Measurements from ENCODE around the gene HNRNPD.
"Not testable (repeated sequence)": the region's sequence is repeated elsewhere in the genome, so short reads cannot be mapped to it uniquely, and the experiment has no call there.

HNRNPD gene

DNA sequence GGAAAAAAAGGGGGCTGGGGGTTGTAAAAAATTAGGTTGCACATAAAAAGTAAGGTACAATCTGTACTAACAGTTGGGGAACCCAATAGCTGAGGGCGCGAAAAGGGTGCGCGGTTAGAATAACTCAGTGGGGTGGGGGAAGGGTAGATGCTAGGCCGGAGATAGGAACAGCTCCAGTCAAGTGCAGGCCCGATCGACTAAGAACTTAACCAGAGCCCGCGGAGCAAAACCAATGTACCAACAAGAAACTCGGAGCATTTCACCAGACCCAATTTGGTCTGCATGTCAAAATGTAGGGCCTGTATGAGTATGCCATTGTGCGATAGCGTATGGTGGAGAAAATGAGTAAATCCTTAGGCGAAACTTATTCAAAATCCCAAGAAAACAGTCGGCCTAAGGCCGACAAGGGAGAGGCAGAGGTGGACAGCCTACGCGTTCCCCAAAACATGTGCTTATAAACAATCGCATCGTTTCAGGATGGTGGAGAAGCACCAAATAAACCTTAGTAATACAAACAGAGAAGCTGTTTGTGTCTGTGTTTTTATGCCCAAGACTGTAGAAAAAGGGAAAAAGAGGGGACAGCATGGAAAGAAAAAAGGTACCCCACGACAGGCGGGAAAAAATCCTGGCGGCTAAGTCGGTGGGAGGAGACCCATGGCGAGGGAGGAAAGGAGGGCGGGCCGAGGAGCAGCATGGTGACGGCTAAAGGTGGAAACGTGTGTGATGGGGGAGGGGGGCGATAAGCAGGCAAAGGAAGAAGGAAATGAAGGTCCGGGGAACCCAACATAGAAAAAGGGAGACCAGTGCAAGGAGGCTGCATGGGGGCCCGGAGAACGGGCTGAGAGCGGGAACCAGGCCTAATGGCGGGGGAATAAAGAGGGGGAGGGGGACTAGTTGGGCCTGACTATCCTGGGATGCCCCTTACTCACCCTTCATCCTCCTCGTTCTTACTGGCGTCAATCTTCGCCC is 990 bp downstream of the HNRNPD start:
- peak; percentile 65 for DNase-seq (ENCODE audit: low read depth)

DNA sequence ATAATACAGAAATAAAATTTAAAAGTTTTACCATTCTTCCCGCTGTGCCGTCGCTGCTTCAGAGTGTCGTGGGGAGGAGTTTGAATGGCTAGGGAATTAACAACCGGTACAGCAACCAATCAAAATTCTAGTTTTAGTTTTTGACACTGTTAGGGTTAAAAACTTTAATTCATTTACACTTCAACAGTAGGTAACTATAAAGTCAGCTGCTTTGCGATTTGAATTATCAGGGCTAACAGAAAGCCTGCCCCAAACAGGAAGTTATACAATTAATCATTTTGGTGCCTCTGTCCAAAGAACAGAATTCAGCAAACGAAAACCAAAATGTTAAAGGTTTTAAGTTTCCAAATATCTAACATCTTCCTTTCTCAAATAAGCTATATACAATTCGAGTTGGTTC is 2.3 kb downstream of the HNRNPD start:
- no peak for DNase-seq (ENCODE audit: low read depth)

DNA sequence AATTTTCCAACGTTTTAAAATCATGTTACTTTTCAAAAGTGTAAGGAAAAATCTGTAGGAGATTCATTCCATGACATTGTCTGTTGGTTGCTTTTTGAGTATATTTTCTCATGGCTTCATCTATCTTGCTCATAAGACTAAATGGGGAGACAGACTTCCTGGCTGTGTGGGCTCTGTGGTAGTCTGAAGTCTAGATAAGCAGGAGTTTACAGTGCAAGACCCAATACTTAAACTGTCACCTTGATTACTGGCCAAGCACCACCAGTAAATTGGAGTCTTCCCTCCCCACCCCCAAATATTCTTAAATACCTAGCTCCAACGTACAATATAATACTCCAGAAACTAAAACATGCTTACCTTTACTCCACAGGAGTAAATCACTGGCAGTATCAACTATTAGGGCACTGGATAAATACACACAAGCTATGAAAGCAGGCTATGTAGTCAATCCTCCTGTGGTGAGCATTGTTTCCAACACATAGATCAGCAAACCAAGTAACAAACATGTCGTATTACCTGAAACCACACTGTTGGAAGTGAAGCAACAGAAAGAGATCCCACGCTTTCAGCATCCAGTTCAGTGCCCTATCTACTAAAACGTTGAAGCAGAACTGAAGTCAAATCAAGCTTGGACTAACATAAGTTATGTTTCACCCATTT is 6.2 kb downstream of the HNRNPD start:
- no peak for DNase-seq (ENCODE audit: low read depth)

DNA sequence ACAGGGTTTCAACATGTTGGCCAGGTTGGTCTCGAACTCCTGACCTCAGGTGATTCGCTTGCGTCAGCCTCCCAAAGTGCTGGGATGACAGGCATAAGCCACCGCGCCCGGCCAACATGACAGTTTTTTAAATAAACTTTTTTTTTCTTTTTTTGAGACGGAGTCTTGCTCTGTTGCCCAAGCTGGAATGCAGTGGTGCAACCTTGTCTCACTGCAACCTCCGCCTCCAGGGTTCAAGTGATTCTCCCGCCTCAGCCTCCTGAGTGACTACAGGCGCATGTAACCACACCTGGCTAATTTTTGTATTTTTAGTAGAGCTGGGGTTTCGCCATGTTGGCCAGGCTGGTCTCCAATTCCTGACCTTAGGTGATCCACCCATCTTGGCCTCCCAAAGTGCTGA is 7.4 kb downstream of the HNRNPD start:
- DNase-seq (ENCODE audit: low read depth), result not testable (repeated sequence)

DNA sequence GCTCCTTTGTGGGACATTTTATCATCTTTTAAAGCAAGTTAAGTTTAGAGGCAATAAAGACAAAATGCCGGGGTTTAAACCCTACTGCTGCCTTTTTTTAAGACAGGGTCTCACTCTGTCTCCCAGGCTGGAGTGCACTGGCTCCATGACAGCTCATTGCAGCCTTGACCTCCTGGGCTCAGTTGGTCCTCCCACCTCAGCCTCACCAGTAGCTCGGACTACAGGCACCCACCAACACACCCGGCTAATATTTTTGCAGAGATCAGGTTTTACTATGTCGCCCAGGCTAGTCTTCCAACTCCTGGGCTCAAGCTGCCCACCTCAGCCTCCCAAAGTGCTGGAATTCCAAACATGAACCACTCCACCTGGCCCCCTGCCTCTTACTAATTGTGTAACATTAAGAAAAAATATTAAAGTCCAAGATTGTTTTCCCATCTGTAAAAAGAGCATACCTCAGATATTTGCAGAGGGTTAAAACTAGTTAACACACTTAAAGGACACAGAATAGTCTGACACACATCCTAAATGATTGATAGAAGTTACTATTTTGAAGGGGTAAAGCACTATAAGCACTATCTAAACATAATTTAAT is 9.8 kb downstream of the HNRNPD start:
- no peak for DNase-seq (ENCODE audit: low read depth)

DNA sequence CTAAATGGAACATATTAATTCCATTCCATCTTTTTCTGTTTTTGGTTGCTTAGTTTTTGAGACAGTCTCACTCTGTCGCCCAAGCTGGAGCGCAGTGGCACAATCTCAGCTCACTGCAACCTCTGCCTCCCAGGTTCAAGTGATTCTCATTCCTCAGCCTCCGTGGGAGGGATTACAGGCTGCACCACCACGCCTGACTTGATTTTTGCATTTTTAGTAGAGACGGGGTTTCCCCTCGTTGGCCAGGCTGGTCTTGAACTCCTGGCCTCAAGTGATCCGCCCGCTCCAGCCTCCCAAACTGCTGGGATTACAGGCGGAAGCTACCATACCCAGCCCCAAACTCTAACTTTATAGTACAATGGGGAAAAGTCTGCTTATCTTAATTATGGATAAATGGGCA is 11.2 kb downstream of the HNRNPD start:
- no peak for DNase-seq (ENCODE audit: low read depth)

DNA sequence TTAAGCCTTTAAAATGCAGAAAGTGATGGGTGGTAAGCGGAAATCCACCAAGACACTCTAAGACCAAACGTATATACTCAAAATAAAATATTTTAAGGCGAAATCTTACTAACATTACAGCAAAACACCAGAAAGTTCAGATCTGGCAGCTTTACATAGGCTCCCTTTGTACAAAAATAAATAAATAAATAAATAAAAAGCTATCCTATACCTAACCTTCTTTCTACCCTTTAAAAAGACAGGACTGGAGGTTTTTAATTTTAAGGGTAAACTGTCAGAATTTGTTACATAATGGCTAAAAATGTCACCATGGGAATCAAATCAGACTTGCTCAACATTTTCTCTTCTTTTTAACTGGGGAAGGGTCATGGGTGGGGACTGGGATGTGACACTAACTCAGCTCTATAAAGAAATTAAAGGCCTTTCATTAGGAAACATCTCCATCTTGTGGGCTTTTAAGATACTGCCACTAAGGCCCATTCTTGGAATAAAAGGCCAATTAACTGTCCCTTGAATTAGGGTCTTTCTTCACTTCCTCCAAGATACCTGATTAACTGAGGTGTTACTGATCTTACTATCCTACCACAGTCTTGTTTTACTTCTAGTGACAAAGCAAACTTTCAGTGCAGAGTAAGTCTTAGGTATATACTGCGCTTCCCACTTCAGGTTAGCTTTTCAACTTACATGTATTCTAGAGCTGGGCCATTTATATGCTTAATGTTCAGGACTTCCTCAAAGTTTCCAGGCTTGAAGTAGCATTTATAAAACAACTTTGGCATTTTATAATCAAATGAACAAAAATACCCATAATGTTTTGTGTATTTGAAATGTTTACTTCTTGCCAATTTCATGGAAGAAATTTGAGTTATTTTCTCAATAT is 13.3 kb downstream of the HNRNPD start:
- DNase-seq (ENCODE audit: low read depth), result no peak

DNA sequence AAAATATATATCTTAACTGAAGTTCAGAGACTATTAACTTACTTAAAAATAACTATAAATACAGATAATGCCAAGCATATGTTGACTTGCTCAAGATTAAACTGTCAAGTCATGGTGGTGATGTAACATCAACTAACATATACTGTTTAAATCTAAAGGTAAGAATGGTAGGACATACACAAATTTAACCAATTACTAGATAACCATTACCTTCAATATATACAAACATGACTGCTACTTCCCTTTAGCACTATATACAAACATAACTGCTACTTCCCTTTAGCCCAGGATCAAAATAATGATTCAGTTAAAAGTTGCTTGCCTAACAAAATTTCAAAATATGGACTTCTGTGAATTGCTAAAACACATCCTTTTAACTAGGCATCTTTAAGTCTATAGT is 14.9 kb downstream of the HNRNPD start:
- DNase-seq (ENCODE audit: low read depth), result no peak

DNA sequence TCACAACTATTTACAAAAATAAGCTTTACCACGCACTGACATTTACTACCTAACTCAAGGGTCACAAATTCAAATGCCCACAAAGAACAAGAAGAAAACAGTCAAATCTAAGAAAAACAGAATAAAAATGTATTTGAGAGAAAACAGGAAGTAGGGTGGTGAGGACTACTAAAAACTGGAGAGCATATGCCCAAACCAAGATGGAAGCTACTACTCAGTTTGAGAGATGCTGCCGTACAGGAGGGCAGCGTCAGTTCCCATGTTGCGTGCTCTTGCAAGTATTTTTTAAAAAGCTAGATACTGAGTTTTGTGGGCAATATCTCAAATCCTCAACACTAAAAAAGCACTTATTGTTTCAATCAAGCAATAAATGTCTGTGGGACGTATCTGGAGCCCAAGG is 16.2 kb downstream of the HNRNPD start:
- DNase-seq (ENCODE audit: low read depth), result no peak

DNA sequence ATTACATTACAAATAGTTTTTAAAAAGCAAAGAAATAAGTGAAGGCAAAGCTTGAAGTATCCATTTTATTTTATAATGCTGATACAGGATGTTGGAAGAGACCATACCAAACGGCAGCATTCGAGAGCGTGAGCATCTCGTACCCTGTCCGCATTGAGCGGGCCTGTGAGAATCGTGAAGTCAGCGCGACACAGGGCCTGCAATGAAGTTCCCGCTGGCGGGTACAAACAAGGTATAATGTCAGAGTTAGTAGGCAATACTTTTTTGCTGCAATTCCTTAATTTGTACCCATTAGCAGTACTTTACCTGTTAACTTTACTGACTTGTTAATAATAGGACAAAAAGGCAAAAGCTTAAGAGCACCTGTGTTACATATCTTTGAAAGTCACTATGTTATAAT is 19.0 kb downstream of the HNRNPD start:
- DNase-seq (ENCODE audit: low read depth), result no peak

DNA sequence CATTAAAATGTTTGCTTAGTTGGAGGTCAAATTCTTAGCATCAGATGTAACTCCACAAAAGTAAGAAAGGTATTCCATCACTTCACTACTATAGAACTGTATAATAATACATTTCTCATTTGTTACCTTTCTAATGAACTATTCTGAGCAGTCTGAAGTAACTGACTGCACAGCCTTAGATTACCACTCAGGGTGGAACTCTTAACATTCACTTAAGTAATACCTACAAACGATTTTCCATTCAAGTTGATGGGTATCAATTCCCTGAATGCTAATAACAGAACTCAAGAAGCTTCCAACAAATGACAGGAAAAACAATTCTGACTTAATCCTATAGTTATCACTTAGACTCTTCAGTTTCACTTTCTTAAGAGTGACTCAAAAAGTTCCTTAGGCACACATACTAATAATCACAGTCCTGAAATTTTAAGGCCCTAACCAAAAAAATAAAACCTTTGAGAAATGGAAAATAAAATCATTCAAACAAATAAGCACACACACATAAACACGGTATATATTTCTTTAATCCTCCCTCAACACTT is 20.9 kb downstream of the HNRNPD start:
- no peak for DNase-seq (ENCODE audit: low read depth)

DNA sequence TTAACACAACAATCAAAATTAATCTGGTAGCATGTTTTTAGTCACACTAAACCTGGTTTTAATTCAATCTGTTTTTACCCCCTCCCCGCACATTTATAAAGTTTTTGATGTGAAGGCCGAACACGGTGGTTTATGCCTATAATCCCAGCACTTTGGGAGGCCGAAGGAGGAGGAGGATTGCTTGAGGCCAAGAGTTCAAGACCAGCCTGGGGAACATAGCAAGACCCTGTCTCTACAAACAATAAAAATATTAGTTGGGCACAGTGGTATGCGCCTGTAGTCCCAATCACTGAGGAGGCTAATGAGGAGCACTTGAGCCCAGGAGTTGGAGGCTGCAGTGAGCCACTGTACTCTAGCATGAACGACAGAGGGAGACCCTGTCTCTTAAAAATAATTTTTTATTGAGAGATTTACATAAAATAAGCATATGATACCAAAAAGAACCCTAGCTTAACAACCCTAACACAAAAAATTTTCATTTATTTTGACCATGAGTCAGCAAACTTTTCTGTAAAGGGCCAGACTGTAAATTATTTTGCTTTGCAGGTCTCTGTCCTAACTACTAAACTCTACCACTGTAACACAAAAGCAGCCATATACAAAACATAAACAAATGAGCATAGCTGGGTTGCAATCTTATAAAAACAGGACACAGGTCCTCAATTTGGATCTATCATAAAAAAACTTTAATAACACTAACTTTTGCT is 21.5 kb downstream of the HNRNPD start:
- no peak for DNase-seq (ENCODE audit: low read depth)

DNA sequence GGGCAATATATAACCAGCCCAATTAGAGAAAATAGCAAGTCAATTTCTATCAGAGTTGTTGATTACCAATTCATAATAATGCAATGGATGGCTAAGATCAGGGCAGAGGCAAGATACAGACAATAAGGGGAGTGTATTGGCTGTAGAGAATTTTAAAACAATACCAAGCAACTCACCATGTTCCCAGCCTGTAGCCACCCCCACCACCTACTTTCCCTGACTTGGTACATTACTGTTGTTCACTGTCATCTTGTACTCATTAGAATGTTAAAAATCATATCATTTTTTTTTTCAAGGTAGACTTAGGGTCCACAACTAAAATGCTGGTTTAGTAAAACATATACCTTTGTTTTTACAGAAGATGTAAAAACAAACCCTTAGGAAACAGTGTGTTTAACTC is 27.7 kb downstream of the HNRNPD start:
- no peak for DNase-seq (ENCODE audit: low read depth)

DNA sequence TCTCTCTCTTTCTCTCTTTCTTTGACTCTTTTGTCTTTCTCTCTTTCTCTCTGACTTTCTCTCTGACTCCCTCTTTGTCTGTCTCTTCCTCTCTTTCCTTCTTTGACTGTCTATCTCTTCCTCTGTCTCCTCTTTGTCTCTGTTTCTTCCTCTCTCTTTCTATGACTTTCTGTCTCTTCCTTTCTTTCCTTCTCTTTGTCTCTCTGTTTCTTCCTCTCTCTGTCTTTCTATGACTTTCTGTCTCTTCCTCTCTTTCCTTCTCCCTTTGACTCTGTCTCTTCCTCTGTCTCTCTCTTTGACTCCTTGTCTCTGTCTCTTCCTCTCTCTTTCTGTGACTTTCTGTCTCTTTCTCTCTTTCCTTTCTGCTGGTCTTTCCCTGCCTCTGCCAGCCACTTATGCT is 38.7 kb downstream of the HNRNPD start:
- DNase-seq (ENCODE audit: low read depth), result no peak

DNA sequence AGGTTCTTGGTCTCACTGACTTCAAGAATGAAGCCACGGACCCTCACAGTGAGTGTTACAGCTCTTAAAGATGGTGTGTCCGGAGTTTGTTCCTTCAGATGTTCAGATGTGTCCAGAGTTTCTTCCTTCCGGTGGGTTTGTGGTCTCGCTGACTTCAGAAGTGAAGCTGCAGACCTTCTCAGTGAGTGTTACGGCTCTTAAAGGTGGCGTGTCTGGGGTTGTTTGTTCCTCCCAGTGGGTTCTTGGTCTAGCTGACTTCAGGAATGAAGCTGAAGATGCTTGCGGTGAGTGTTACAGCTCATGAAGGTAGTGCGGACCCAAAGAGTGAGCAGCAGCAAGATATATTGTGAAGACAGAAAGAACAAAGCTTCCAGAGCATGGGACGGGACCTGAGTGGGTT is 40.1 kb downstream of the HNRNPD start:
- DNase-seq (ENCODE audit: low read depth), result not testable (repeated sequence)

DNA sequence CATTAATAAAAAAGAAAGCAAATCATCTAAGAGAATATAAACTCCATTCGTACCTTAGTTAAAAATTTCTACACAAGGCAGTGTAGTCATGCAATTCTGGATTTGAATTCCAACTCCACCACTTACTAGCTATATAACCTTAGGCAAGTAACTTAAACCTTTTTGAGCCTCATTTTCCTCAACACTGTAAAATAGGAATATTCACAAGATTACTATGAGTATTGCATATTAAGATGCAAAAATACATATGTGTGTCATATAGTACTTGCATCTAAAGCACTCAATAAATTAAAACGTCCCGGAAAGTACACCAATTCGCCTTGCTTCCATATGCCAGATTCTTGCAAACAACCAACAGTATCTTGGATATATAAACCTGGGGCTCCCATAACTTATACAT is 42.0 kb downstream of the HNRNPD start:
- DNase-seq (ENCODE audit: low read depth), result no peak

DNA sequence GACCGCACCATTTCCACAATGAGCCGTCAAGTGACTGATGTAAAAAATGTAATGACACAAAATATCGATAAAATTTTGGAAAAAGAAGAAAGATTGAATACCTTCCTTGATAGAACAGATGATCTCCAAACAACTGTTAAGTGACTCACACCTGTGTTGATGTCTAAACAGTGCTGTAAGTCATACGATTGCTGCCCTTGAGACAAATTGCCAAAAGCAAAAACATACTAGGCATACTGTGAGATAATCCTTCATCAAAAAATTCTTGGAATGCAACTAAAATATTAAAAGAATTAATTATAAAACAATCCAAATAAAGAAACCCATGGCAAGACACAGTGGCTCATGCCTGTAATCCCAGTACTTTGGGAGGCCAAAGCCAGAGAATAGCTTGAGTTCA is 53.4 kb downstream of the HNRNPD start:
- no peak for DNase-seq (ENCODE audit: low read depth)

DNA sequence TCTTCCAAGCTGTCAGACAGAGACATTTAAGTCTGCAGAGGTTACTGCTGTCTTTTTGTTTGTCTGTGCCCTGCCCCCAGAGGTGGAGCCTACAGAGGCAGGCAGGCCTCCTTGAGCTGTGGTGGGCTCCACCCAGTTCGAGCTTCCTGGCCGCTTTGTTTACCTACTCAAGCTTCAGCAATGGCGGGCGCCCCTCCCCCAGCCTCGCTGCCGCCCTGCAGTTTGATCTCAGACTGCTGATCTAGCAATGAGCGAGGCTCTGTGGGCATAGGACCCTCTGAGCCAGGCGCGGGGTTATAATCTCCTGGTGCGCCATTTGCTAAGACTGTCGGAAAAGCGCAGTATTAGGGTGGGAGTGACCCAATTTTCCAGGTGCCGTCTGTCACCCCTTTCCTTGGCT is 70.7 kb downstream of the HNRNPD start:
- DNase-seq (ENCODE audit: low read depth), result not testable (repeated sequence)

Data from stimulated activated CD8-positive, alpha-beta memory T cell treated with anti-CD3 and anti-CD28 coated beads, Interleukin-4, amount 100 ng/mL, for 24 hours (primary cell).